Activated CD4-positive, alpha-beta memory T cell treated with anti-CD3 and anti-CD28 coated beads for 36 hours (primary cell): Measurements from ENCODE around the gene EFNA5. TPM values are rescaled to one million over a fixed set of nuclear protein-coding genes. Genes with fewer than 3 reads are reported as not detected.

Source experiments
- CTCF ChIA-PET: fragments of 350-600 bp; sonication (Branson Sonifier 250); formaldehyde crosslinking; loops from one replicate; lab custom pipeline; 2021; ENCODE audit warnings: antibody characterized with exemption, inconsistent platforms; lab: Charles Lee
- POLR2A ChIA-PET: fragments of 350-600 bp; sonication (Branson Sonifier 250); formaldehyde crosslinking; loops from one replicate; lab custom pipeline; 2021; ENCODE audit warnings: antibody characterized with exemption; lab: Charles Lee
- DNase-seq: peaks from one replicate; pipeline ENCODE4 v3.0.0-alpha.2; 2020
- H3K27ac Mint-ChIP-seq: one replicate; pipeline ENCODE4 v1.8.0; 2021; ENCODE audit warnings: mixed read lengths
- H3K27me3 Mint-ChIP-seq: one replicate; pipeline ENCODE4 v1.8.0; 2021; ENCODE audit warnings: mixed read lengths
- H3K36me3 Mint-ChIP-seq: one replicate; pipeline ENCODE4 v1.8.0; 2021; ENCODE audit warnings: mixed read lengths
- H3K4me1 Mint-ChIP-seq: one replicate; pipeline ENCODE4 v1.8.0; 2021; ENCODE audit warnings: low read depth, mixed read lengths
- H3K4me3 Mint-ChIP-seq: one replicate; pipeline ENCODE4 v1.8.0; 2021; ENCODE audit warnings: mild to moderate bottlenecking, mixed read lengths
- H3K9me3 Mint-ChIP-seq: one replicate; pipeline ENCODE4 v1.8.0; 2021; ENCODE audit warnings: mixed read lengths
- intact Hi-C: fragments of 100-400 bp; cut with micrococcal nuclease; formaldehyde crosslinking; loops from one replicate; pipeline ENCODE4 v1.15.1; 2023
- total RNA-seq, 2 experiments: library from RNA; stranded (reverse); gene quantifications; one replicate each; pipeline ENCODE4 v1.2.3, GENCODE V29; 2021

EFNA5 gene
- total RNA-seq, 2 experiments from 2014 or later: not detected

DNA sequence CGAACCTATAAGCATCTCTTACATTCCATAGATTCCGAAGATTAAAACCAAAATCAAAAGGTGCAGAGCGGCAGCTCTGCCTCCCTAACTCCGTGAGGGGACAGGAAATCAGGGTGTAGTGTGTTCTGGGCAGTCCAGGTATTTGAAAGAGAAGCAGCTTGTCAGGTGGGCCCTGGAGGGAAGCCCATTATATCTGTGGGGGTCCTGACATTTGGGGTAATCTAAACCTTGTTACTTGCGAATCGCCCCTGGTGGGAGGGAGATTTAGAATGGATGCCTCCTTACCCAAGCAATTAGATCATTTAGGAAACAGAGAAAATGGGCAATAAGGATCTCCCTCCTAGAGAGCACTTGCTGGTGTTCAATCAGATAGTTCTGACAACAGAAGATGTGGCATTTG, 126.9 kb downstream of the EFNA5 start:
- intact Hi-C loops: no loop called here
- Mint-ChIP-seq H3K9me3 (no peaks in the 10 kb centered on the region), H3K36me3 (no peaks in the 10 kb centered on the region), H3K4me1 (peaks cover under 1% of the 10 kb centered on the region), H3K4me3 (no peak overlapping the region), H3K27me3 (no peaks in the 10 kb centered on the region), H3K27ac (no peak overlapping the region)
- DNase-seq: no peak
- POLR2A ChIA-PET: no interaction called here
- CTCF ChIA-PET: interaction anchor here (0.7 kb wide), 1 partner anchor 27 kb away, joined by 5 read pairs; no protein-coding TSS in a partner anchor

DNA sequence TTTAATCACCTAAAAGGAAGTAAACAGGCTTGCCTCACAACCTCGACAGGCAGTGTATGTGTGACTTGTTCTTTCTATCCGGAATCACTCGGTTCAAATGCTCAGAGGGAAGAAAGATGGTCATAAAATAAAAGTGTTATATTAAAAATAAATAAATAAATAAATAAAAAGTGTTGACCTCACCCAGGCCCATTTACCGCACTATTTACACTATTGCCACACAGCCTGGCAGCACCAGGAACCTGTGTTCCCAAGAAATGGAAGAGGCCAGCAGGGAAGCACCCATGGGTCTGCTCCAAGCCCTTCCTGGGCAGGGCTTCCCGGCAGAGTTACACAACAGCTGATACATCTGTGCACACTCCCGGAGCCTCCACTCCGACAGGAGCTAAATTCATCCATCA, 127.9 kb downstream of the EFNA5 start:
- Mint-ChIP-seq H3K4me3 (no peak overlapping the region), H3K27ac (no peak overlapping the region), H3K36me3 (no peaks in the 10 kb centered on the region), H3K4me1 (peaks cover 8% of the 10 kb centered on the region), H3K9me3 (no peaks in the 10 kb centered on the region), H3K27me3 (no peaks in the 10 kb centered on the region)
- ChIA-PET POLR2A (no interaction called here), CTCF (interaction anchor here (1.4 kb wide), 1 partner anchor 29 kb away, joined by 3 read pairs; no protein-coding TSS in a partner anchor)
- no peak for DNase-seq
- intact Hi-C loops: no loop called here

DNA sequence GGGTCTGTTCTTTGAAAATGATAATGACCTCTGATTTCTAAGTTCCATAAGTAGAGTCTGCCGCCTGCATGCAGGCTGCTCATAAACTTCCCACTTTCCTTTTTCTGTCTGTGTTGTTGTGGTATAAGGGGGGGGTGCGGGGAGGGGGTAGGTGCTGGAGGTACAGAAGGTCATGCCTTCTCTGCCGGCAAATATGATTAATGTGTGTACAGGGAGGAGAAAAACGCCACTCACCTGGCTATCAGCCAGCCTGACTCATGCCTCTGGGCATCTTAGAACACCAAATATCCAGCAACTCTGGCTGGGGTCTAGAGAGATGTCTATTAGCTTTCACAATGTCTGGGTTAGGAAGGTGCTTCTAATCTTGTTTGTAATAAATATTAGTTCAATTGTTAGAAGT, 128.3 kb downstream of the EFNA5 start:
- H3K4me3 Mint-ChIP-seq: no peak overlapping the region
- no peaks in the 10 kb centered on the region for H3K9me3 Mint-ChIP-seq
- intact Hi-C loops: no loop called here
- H3K4me1 Mint-ChIP-seq: peaks cover 9% of the 10 kb centered on the region
- no peaks in the 10 kb centered on the region for H3K27me3 Mint-ChIP-seq
- H3K36me3 Mint-ChIP-seq: no peaks in the 10 kb centered on the region
- ChIA-PET POLR2A (no interaction called here), CTCF (interaction anchor here (1.4 kb wide), 1 partner anchor 30 kb away, joined by 3 read pairs; no protein-coding TSS in a partner anchor)
- DNase-seq: no peak
- H3K27ac Mint-ChIP-seq: no peak overlapping the region

DNA sequence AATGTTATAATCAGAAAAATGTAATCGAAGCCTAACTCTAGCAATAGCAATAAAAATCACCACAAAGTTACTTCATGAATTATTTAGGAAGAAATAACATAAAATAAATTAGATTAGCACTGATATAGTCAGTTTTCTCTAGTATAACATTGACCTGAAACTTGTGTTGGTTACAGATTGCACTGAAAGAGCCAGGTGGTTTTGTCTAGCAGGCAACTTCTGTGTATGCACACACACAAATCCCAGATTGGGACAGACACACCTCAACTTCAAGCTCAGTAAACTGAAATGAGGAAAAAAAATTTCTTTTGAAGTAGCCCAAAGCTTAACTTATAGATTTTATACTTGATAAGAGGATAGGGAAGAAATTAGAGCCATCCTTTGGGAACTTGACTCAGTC, 129.3 kb downstream of the EFNA5 start:
- Mint-ChIP-seq H3K27ac (no peak overlapping the region), H3K36me3 (no peaks in the 10 kb centered on the region), H3K4me1 (peaks cover 9% of the 10 kb centered on the region), H3K9me3 (no peaks in the 10 kb centered on the region), H3K27me3 (no peaks in the 10 kb centered on the region), H3K4me3 (no peak overlapping the region)
- intact Hi-C loops: no loop called here
- POLR2A ChIA-PET: no interaction called here
- CTCF ChIA-PET: no interaction called here
- DNase-seq: no peak

DNA sequence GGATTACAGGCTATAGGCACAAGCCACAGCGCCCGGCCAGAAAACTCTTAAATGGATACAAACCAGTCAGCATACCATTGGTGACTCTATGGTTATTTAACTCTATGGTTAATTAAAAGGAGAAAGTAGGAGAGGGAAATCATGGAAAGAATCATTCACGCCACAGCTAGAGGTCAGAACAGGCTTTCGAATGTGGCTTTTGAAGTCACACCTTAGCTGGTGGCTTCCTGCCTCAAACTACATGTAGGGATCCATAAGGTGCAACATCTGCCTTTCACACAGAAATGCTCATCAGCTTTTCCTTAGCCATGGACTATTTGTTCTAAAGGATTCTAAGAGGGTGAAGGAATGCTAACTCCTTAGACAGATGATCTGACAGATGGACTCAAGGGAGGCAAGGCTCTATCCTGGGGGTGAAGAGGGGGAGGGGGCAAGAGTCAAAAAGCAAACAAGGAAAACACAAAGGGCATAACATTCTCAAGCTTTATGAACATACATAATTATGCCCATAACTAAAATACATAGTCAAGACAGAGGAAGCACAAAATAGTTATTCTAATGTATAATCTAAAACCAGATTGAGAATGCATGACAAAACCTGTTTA, 130.9 kb downstream of the EFNA5 start:
- H3K27me3 Mint-ChIP-seq: no peaks in the 10 kb centered on the region
- no peaks in the 10 kb centered on the region for H3K9me3 Mint-ChIP-seq
- POLR2A ChIA-PET: no interaction called here
- intact Hi-C loops: no loop called here
- peaks cover 9% of the 10 kb centered on the region for H3K4me1 Mint-ChIP-seq
- no peak for DNase-seq
- no peaks in the 10 kb centered on the region for H3K36me3 Mint-ChIP-seq
- no peak overlapping the region for H3K27ac Mint-ChIP-seq
- CTCF ChIA-PET: interaction anchor here (1.4 kb wide), 1 partner anchor 32 kb away, joined by 4 read pairs; no protein-coding TSS in a partner anchor
- no peak overlapping the region for H3K4me3 Mint-ChIP-seq

DNA sequence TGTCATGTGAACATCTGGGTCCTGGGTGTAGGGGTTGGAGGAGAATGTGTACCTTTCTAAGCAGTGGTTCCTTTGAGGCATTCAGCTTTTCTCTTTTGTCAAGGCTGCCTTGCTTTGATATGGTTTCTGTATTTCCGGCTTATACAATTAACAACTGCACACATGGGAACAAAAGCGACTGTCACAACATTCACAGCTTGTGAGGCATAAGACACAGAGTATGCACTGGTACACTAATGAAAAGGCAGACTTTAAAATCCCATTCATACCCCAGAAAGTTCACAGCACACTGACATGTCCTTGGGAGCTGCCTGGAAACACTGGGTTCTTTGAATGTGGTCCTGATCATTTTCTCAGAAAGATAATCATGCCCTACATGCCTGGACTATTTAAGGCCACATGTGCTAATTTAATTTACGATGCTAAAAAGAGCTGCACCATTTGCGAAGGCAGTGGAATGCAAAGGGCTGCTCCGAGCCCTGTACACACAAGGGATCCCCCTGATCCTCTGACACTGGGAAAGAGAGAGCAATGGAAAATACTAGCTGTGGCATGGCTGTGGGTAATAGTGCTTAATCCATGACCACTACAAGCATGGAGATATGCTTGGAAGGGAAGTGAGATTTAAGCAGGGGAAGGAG, 131.8 kb downstream of the EFNA5 start:
- Mint-ChIP-seq H3K4me3 (no peak overlapping the region), H3K36me3 (no peaks in the 10 kb centered on the region), H3K9me3 (no peaks in the 10 kb centered on the region), H3K4me1 (peaks cover 9% of the 10 kb centered on the region), H3K27me3 (no peaks in the 10 kb centered on the region), H3K27ac (no peak overlapping the region)
- POLR2A ChIA-PET: no interaction called here
- CTCF ChIA-PET: no interaction called here
- no peak for DNase-seq
- intact Hi-C loops: no loop called here

DNA sequence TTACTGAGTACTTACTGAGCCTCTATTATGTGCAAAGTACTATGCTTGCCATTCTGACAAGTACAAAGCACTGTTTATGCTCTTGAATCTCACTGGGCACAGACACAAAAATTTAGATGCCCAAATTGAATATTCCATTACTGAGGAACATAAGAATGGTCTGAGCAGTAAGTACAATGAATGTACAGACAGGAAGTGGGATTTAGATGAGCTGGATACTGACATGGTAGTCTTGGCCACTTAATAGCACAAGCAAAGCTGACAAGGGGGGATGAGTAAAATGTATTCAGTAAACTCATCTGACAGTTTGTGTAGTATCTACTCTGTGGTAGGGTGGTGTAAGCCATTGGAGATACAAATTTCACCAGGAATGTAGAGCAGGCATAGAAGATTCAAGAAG, 132.4 kb downstream of the EFNA5 start:
- no peak for DNase-seq
- Mint-ChIP-seq H3K4me3 (no peak overlapping the region), H3K36me3 (no peaks in the 10 kb centered on the region), H3K27me3 (no peaks in the 10 kb centered on the region), H3K4me1 (peaks cover 9% of the 10 kb centered on the region), H3K27ac (no peak overlapping the region), H3K9me3 (no peaks in the 10 kb centered on the region)
- ChIA-PET CTCF (no interaction called here), POLR2A (no interaction called here)
- intact Hi-C loops: no loop called here

DNA sequence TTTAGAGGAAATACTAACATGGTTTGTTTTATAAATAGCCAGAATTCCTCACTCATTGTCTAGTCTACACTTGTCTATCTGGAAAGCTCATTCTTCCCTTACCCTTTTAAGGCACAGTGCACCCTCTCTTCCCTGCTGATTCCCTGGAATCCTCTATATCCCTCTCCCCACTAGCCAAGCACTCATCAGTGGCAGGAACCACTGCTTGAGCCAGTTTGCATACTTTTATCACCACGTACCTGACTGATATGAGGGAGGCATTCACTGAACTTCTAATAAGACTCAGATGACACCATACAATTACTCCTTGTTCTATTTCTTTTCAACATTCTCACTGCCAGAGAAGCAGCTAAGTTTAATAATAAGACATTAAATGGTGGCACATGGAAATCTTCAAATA, 134.9 kb downstream of the EFNA5 start:
- Mint-ChIP-seq H3K4me1 (peaks cover 9% of the 10 kb centered on the region), H3K27ac (no peak overlapping the region), H3K27me3 (no peaks in the 10 kb centered on the region), H3K9me3 (no peaks in the 10 kb centered on the region), H3K36me3 (no peaks in the 10 kb centered on the region), H3K4me3 (no peak overlapping the region)
- CTCF ChIA-PET: no interaction called here
- POLR2A ChIA-PET: no interaction called here
- intact Hi-C loops: no loop called here
- no peak for DNase-seq

DNA sequence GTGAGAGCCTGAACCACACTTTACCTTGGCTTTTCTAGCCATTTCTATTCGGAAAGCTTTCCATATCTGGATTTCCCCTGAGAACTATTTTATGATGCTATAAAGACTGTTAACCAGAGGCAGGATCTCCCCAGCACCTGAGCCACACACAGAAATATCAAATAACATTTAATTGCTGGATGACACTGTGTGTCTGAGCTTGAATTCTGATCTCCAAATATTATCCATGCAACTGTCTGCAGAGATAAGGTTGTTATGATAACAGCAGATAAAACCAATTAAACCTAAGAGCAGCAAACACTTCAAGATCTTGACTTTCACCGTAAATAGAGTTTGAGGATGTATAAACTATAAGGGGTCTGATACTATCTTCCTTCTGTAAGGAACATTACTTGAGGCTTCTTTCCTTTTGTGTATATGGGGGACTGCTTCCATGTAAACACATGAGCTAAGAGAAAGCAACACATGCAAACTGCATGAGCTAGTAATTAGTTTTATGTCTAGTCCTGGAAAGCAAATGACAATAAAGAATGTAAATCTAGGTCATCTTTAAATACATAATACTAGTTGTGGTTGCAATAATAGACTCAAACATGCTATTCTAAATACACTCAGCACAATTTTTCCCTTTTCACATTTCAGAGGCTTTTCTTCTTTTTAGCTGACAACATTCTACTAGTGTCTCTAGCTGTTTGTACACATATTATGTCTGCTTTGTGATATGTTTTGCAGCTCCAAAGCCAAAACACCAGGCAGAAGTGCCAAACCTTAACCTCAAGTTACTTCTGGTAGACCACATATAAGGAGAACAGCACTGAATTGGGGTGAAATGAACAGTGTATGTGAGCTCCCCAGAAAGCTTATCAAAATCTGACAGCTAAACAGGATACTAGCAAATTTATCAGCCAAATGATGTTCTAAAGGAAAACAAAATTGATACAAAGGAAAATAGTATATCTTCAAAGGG, 136.5 kb downstream of the EFNA5 start:
- ChIA-PET CTCF (interaction anchor here (0.6 to 0.8 kb wide), 2 partner anchors 21 to 37 kb away, joined by 3 read pairs; no protein-coding TSS in a partner anchor), POLR2A (no interaction called here)
- intact Hi-C loops: no loop called here
- H3K27ac Mint-ChIP-seq: no peak overlapping the region
- H3K4me3 Mint-ChIP-seq: no peak overlapping the region
- no peaks in the 10 kb centered on the region for H3K27me3 Mint-ChIP-seq
- no peak for DNase-seq
- no peaks in the 10 kb centered on the region for H3K9me3 Mint-ChIP-seq
- no peaks in the 10 kb centered on the region for H3K36me3 Mint-ChIP-seq
- peaks cover 9% of the 10 kb centered on the region for H3K4me1 Mint-ChIP-seq

DNA sequence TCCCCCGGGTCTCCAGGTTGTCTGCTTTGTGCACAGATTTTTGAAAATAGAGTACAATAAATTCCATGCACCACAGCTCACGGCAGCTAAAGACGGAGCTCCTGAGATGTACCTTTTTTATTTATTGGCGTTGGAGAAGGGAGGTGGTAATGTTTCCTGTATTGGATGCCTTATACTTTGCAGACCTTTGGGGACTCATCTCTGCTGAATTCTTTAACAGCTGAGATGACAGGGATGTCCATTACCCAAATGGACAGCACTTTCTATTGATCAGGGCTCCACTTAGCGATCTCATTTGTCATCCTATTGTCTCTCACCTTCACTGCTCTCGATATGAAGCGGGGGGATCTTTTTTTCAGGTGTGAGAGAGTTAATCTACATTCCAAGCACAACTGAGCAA, 137.8 kb downstream of the EFNA5 start:
- no peak for DNase-seq
- POLR2A ChIA-PET: no interaction called here
- intact Hi-C loops: no loop called here
- no peaks in the 10 kb centered on the region for H3K36me3 Mint-ChIP-seq
- H3K27ac Mint-ChIP-seq: no peak overlapping the region
- CTCF ChIA-PET: no interaction called here
- H3K9me3 Mint-ChIP-seq: no peaks in the 10 kb centered on the region
- no peak overlapping the region for H3K4me3 Mint-ChIP-seq
- no peaks in the 10 kb centered on the region for H3K27me3 Mint-ChIP-seq
- peaks cover 2% of the 10 kb centered on the region for H3K4me1 Mint-ChIP-seq

DNA sequence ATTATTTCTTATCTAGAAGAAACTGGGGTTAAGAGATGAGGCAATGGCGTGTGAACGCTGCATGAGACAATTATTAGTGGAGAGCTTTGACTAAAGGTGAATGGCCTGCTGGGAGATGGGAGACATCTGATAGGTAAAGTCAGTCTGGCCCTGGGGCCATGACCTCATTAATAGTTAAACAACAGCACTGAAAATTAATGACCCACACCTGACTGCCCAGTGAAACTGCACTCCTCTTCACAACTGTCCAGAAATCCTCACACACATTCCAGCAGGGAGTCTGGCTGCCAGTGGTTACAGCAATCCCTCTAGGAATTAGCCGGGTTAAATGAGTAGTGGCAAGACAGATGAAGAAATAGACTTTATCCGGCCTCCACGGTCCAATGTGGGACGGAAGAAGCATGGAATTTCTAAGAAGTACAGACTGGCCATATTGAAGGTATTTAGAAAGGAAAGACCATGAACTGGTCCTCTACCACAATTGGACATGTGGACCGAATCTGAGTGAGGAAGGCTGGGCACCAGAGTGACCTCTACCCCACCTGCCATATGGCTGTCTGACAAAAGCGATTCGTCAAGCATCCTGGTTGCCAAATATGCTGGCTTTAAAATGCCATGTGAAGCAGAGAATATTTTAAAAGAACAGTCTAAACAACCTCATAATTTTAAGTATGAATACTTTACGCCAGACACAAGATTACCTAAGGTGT, 138.4 kb downstream of the EFNA5 start:
- intact Hi-C loops: no loop called here
- ChIA-PET POLR2A (no interaction called here), CTCF (no interaction called here)
- H3K4me3 Mint-ChIP-seq: no peak overlapping the region
- H3K9me3 Mint-ChIP-seq: no peaks in the 10 kb centered on the region
- no peak for DNase-seq
- H3K27ac Mint-ChIP-seq: no peak overlapping the region
- no peaks in the 10 kb centered on the region for H3K4me1 Mint-ChIP-seq
- no peaks in the 10 kb centered on the region for H3K27me3 Mint-ChIP-seq
- H3K36me3 Mint-ChIP-seq: no peaks in the 10 kb centered on the region

DNA sequence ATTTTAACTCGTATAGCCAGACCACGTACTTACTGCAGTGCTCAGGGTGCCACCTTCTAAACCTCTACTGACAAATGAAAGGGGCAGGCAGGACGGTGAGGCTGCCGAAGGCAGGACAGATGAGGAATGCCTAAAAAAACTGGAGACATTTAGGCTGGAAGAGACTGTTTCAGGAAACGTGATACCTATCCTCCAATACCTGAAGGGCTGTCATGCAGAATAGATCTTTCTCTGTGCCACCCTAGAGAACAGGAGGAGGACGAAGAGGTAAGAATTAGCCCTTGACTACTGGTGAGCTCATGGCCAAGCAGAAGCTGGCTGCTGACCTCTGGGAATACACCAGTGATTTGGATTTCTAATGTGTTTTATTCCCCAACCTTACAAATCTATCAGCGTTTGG, 139.4 kb downstream of the EFNA5 start:
- ChIA-PET CTCF (no interaction called here), POLR2A (no interaction called here)
- no peak for DNase-seq
- Mint-ChIP-seq H3K4me1 (no peaks in the 10 kb centered on the region), H3K9me3 (no peaks in the 10 kb centered on the region), H3K27ac (no peak overlapping the region), H3K4me3 (no peak overlapping the region), H3K27me3 (no peaks in the 10 kb centered on the region), H3K36me3 (no peaks in the 10 kb centered on the region)
- intact Hi-C loops: no loop called here
